HG03108 (cell line): Measurements from ENCODE around the gene FNDC5.
A peak's percentile ranks its signal among the peaks of the same experiment; 100 is the strongest.

Source experiments
- ATAC-seq: cut with Tn5 transposase; IDR thresholded peaks from one replicate; pipeline ENCODE4 v1.9.1; 2021; ENCODE audit warnings: moderate library complexity; ENCODE audit not compliant: unreplicated experiment

FNDC5 gene

DNA sequence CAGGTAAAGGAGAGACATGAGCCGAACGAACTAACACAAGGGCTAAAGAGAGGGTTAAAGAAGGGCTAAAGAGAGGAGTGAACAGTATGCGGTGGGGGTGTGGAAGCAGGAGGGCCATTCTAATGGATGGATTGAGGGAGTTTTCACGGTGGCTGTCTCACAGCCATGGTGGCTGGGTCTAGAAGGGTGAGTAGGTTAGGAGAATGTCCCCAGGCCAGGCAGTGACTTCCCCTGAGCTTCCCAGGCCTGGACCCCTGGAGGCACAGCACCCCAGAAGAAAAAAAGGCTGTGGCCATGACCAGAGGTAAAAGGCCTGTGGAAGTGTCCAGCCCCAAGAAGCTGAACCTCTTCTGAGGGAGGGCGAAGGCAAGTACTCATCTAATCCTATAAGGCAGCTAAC, 3.6 kb downstream of the FNDC5 start:
- ATAC-seq, result no peak

DNA sequence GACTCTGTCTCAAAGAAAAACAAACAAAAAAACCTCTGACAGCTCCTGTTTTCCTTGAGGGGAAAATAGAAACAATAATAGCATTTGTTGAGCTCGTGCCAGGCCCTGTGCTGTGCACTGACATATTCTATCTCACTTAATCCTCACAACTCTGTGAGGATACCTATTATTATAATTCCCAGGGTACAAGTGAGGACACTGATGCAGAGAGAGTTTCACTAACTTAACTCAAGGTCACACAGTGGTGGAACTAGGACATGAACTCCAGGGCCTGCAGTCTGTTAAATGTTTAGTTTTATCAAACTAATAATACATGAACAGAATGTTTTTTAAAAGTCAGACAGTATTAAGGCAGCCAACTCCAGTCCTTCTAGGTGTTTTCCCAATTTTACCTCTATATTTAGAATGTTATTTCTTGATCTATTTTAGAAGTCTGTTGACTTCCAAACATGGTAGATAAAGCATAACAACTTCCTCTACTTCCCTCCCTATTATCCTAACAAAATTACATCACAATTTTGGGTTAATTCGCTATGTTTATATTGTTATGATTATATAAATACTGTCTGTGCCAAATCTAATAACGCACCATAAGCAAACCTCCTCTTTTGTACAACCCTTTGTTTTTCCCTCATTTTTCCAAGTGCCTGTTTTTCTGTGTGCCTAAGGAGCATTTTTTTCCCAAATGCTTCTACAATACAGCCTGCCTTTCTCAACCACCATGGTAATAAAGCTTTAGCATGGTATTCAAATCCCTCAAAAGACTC, 4.9 kb downstream of the FNDC5 start:
- no peak for ATAC-seq

GRCh38 chr1:32864375-32865019, 6.2 kb downstream of the FNDC5 start:
- ATAC-seq, result no peak

DNA sequence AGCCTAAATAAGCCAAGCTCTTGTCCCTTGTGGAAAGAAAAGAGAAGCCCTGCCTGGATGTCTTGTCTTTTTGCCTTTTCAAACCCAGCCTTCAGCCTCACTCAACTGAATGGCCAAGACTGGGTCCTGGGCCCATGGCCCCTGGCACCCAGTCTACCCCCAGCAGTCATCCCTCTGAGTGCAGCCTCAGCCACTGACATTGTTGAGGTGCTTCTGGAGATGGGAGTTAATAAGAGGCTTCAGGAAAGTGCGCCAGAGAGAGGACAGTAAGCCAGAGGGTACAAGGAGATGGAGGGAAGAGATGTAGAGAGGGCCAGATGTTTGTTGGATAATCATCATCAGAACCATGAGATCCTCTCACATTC, 6.8 kb downstream of the FNDC5 start:
- no peak for ATAC-seq

GRCh38 chr1:32863218-32863880, 7.4 kb downstream of the FNDC5 start:
- no peak for ATAC-seq

GRCh38 chr1:32861904-32862695, 8.6 kb downstream of the FNDC5 start:
- no peak for ATAC-seq

- ATAC-seq, result no peak
Measured at GRCh38 chr1:32860566-32860965, 10.1 kb downstream of the FNDC5 start.

DNA sequence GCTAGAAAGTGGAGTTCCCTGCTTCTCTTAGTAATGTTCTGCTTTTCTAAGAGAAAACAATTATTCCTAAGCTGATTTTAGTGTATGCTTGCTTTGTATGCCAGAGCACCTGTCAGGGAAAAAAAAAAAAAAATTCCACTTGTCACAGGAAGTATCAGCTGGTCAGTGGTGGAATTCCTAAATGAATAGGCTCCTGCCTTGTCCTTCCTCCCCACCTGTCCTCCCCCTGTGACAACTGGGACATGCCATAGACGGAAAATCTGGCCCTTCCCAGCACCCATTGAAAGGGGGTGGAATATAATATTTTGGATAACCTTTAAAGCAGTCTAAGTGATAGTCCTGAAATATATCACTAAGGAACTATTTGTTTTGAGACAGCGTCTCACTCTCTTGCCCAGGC, 10.8 kb downstream of the FNDC5 start:
- ATAC-seq, result no peak

GRCh38 chr1:32858791-32859190, 11.9 kb downstream of the FNDC5 start:
- no peak for ATAC-seq

- ATAC-seq, result no peak
Measured at GRCh38 chr1:32858136-32858535, 12.6 kb downstream of the FNDC5 start.

DNA sequence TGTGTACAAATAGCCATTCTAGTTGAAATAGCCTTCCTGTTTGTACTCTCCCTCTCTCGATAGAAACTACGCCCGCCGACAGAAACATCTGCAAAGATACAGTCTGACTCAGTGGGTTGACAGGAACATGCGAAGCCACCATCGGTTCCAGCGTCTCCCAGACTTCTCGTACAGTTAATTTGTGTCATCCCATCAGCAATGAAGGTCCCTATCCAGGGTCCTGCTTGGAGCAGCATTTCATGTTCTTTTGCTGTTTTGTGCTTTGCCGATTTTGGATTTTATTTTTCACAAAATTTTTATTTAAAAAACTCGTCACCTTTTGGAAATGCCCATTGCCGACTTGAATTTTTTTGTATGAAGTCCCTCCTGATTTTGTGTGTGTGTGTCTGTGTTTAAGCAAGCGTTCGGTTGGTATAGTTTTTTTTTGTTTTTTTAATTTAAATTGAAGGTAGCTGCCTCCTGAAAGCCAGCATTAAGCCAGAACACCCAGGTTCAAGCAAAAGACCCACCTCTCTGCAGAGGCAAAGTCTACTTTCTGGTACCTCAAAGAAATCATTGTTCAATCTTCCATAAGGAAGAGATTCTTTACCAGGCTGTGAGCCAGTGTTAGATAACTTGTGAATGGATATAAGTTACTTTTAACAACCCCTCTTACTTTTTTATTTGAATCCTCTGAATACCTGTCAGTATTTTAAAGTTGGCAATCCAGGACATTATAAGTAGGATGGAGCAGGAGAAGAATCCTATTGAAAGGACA, 14.7 kb downstream of the FNDC5 start:
- ATAC-seq, result no peak

GRCh38 chr1:32848354-32849063, 22.2 kb downstream of the FNDC5 start:
- ATAC-seq, result no peak

DNA sequence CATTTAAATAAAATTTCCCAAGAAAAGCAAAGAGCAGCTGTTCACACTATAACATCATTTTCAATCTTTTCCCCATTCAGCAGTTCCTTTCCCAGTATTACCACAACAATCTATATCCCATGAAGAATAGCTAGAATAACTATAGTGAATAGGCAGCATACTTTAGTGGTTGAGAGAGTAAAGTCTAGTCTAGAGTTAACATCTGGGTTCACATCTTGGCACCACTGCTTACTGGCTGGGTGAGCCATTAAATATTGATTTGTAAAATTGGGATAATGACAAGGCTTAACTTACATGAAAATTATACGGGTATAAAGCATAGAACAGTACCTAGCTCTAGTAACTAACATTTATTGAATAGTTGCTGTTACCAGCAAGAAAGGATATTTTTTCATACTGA, 38.8 kb downstream of the FNDC5 start:
- no peak for ATAC-seq

- no peak for ATAC-seq
Measured at GRCh38 chr1:32830092-32830852, 40.4 kb downstream of the FNDC5 start.

GRCh38 chr1:32828341-32828740, 42.4 kb downstream of the FNDC5 start:
- ATAC-seq, result no peak

DNA sequence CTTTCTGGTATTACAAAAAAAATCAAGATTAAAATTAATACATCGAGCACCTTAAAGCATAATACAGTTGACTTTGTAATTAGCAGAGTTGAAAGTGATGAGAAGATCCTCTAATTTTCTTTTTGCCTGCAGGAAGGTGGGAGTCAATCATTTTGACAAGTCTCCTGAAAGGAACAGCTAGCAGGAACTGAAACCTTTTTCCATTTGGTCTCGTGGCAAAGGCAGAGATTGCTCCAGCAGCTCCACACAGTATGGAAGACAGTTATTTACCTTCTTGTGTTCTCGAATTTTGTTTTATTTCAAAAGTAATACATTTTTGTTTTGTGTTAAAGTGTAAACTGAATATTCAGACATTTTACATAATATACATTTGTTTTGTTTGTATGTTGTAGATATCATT, 45.5 kb downstream of the FNDC5 start:
- no peak for ATAC-seq

DNA sequence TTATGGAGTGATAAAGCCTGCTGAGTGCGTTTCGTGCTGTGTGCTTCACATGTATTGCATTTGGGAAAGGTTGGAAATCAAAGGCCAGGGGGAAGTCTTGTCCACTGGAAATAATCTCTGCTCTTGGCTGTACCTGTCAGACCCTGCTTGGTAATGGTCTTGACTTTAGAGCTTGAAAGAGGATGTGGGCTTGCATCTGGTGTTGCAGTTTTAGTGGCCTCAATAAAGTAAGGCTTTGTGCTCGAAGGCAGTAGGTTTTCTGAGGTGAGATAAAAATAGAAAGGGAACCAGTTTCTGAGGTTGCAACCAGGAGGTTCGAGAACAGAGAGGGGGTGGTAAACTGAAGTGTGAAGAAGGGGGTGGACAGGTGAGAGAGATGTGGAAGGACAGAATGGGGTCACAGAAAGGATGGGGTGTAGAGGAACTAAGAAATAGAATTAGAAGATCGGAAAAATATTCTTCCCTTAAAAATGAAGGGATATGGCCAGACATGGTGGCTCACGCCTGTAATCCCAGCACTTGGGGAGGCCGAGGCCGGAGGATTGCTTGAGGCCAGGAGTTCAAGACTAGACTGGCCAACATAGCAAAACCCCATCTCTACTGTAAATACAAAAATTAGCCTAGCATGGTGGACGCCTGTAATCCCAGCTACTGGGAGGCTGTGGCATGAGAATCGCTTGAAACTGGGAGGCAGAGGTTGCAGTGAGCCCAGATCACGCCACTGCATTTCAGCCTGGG, 51.7 kb downstream of the FNDC5 start:
- ATAC-seq, result peak; percentile 43
